Spleen (tissue), 7 donors: Measurements from ENCODE around the gene SLC39A10.

Source experiments
- POLR2A ChIP-seq, 3 donors: fragments of 450-650 bp; IDR thresholded peaks; one replicate each; pipeline ENCODE4 v1.5.1; 2017; ENCODE audit warnings: antibody characterized with exemption in 3 of 3, mild to moderate bottlenecking in 1 of 3
- TF ChIP-seq, protein P1 (sequence below), 11 experiments: fragments of 200-600 bp in 7 of 11; fragments of 450-650 bp in 4 of 11; sonication (generic) in 4 of 11; IDR thresholded peaks in 8 of 11; conservative IDR thresholded peaks in 3 of 11; 1 replicate in 7 of 11; 2 replicates in 4 of 11; pipeline versions ENCODE4 v1.4.0 to v1.8.0; 2016 to 2021; ENCODE audit warnings: antibody characterized with exemption in 11 of 11, inconsistent platforms in 4 of 11, mild to moderate bottlenecking in 1 of 11
- donor health status: DM: no; HTN: no; CAD: no; lungs with moderate emphysema.
- donor health status: DM: no; HTN: no; CAD: no.
- donor health status: DM: no; HTN: no; CAD: no.

DNA sequence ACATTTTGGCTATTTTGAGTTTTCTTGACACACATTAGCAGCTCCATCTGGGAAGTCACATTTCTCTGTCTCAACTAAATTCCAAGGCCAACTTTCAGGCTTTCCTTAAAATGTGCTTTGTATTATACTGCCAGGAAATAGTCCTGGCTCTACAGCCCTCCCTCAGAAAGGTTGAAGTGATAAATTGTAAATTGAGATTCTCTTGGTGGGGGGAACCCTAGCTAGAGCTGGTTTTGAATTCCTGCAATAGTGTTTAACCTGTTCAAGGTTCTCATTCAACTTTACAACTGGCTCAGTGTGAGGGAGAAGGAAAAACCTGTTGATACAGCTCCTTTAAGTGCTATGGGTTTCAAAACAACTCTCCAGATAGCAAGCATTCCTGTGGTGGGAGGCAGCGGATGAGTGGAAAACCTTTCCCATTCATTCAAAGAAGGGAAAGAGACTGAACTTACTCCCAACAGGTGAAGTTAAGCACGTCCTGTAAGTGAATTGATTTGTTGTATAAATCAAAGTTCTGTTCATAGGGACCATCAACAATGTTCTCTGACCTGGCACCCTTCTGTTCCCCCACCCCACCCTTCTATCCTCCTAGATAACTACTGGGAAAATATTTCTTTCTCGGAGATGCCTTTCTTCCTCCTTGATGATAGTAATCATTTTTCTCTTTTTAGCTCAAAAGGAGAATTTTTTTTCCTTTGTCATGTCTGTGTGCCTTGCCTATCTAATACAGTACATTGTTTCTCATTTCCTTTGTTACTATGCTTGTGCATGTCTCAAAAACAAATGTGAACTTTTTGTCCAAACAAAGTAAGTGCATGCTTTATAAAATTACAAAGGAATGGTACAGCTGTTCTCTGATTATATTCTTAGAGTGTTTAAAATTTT lies 44.2 kb upstream of the SLC39A10 start:
- TF ChIP-seq, protein P1, sequence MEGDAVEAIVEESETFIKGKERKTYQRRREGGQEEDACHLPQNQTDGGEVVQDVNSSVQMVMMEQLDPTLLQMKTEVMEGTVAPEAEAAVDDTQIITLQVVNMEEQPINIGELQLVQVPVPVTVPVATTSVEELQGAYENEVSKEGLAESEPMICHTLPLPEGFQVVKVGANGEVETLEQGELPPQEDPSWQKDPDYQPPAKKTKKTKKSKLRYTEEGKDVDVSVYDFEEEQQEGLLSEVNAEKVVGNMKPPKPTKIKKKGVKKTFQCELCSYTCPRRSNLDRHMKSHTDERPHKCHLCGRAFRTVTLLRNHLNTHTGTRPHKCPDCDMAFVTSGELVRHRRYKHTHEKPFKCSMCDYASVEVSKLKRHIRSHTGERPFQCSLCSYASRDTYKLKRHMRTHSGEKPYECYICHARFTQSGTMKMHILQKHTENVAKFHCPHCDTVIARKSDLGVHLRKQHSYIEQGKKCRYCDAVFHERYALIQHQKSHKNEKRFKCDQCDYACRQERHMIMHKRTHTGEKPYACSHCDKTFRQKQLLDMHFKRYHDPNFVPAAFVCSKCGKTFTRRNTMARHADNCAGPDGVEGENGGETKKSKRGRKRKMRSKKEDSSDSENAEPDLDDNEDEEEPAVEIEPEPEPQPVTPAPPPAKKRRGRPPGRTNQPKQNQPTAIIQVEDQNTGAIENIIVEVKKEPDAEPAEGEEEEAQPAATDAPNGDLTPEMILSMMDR (IDR thresholded peaks at IDR 0.05 in 8 of 11, conservative IDR thresholded peaks at IDR 0.05 in 3 of 11): no peak
- TF ChIP-seq POLR2A (IDR thresholded peaks at IDR 0.05): no peak
